OCI-LY1 (cell line): ENCODE results near the gene ZFHX3.

Experiments used
- H2AFZ ChIP-seq: fragments of 200-600 bp; sonication (generic), shearing (Covaris generic); 2 replicates; pipeline ENCODE4 v1.6.0; 2014; ENCODE audit warnings: antibody characterized with exemption, mild to moderate bottlenecking, low read length
- H3F3A ChIP-seq: fragments of 200-600 bp; sonication (generic), shearing (Covaris generic); 2 replicates; pipeline ENCODE4 v1.6.0; 2014; ENCODE audit warnings: mild to moderate bottlenecking, antibody characterized with exemption, low read length, moderate library complexity; ENCODE audit not compliant: insufficient read depth
- H3K27ac ChIP-seq: fragments of 200-600 bp; sonication (generic); 2 replicates; pipeline ENCODE4 v1.5.1; 2014; ENCODE audit warnings: low read length, mixed run types, mild to moderate bottlenecking, low read depth; ENCODE audit not compliant: poor library complexity, severe bottlenecking
- H3K27me3 ChIP-seq: fragments of 200-600 bp; sonication (generic); 2 replicates; pipeline ENCODE4 v1.6.0; 2014; ENCODE audit warnings: antibody characterized with exemption, mild to moderate bottlenecking, low read length, moderate library complexity; ENCODE audit not compliant: insufficient read depth
- H3K36me3 ChIP-seq: fragments of 200-600 bp; sonication (generic); 2 replicates; pipeline ENCODE4 v1.6.1; 2014; ENCODE audit warnings: mild to moderate bottlenecking, antibody characterized with exemption, low read length, moderate library complexity, mixed read lengths; ENCODE audit not compliant: insufficient read depth
- H3K4me1 ChIP-seq: fragments of 200-600 bp; sonication (generic); 2 replicates; pipeline ENCODE4 v1.5.1; 2014; ENCODE audit warnings: mild to moderate bottlenecking, low read length, moderate library complexity; ENCODE audit not compliant: insufficient read depth, severe bottlenecking
- H3K4me2 ChIP-seq: fragments of 200-600 bp; sonication (generic), shearing (Covaris generic); 2 replicates; pipeline ENCODE4 v1.6.1; 2014; ENCODE audit warnings: low read length
- H3K4me3 ChIP-seq: fragments of 200-600 bp; sonication (generic); 2 replicates; pipeline ENCODE4 v1.5.1; 2014; ENCODE audit warnings: low read length, low read depth, mild to moderate bottlenecking, mixed read lengths; ENCODE audit not compliant: poor library complexity, severe bottlenecking
- H3K79me2 ChIP-seq: fragments of 200-600 bp; shearing (Covaris generic); 2 replicates; pipeline ENCODE4 v1.6.1; 2016; ENCODE audit warnings: mixed run types, low read length, mixed read lengths; ENCODE audit not compliant: insufficient read depth
- H3K9ac ChIP-seq: fragments of 200-600 bp; sonication (generic), shearing (Covaris generic); 2 replicates; pipeline ENCODE4 v1.6.1; 2014; ENCODE audit warnings: mild to moderate bottlenecking, low read length, mixed read lengths
- H3K9me2 ChIP-seq: fragments of 200-600 bp; sonication (generic), shearing (Covaris generic); 2 replicates; pipeline ENCODE4 v1.6.1; 2014; ENCODE audit warnings: low read depth, mild to moderate bottlenecking, low read length, mixed read lengths
- H3K9me3 ChIP-seq: fragments of 200-600 bp; shearing (Covaris generic); 2 replicates; pipeline ENCODE4 v1.6.1; 2014; ENCODE audit warnings: low read length, mixed read lengths
- H4K20me1 ChIP-seq: fragments of 200-600 bp; sonication (generic), shearing (Covaris generic); 2 replicates; pipeline ENCODE4 v1.6.0; 2016; ENCODE audit warnings: mild to moderate bottlenecking, low read length; ENCODE audit not compliant: insufficient read depth
- CTCF ChIP-seq: fragments of 200-600 bp; sonication (generic), shearing (Covaris generic); IDR thresholded peaks from 2 replicates; pipeline ENCODE4 v1.5.1; 2017; ENCODE audit warnings: mild to moderate bottlenecking, antibody characterized with exemption, low read length, moderate library complexity, mixed read lengths
- EZH2 ChIP-seq: fragments of 200-600 bp; sonication (generic), shearing (Covaris generic); IDR thresholded peaks from 2 replicates; pipeline ENCODE4 v1.8.0; 2017; ENCODE audit warnings: borderline replicate concordance, mixed run types, mild to moderate bottlenecking, antibody characterized with exemption, low read length, moderate library complexity, mixed read lengths

The ZFHX3 gene

GRCh38 chr16:73023320-73023719 is 24.6 kb downstream of the ZFHX3 start:
- Histone ChIP-seq H3K27me3 (no peaks in the 10 kb centered on the region), H2AFZ (no peak overlapping the region), H4K20me1 (no peaks in the 10 kb centered on the region), H3F3A (no peaks in the 10 kb centered on the region), H3K9me3 (no peaks in the 10 kb centered on the region), H3K27ac (no peak overlapping the region), H3K4me1 (no peaks in the 10 kb centered on the region), H3K9ac (no peak overlapping the region), H3K79me2 (no peaks in the 10 kb centered on the region), H3K4me3 (no peak overlapping the region), H3K36me3 (no peaks in the 10 kb centered on the region), H3K9me2 (no peaks in the 10 kb centered on the region), H3K4me2 (no peak overlapping the region)
- TF ChIP-seq EZH2 (no peak), CTCF (no peak)

GRCh38 chr16:73022534-73022933 is 25.4 kb downstream of the ZFHX3 start:
- no peaks in the 10 kb centered on the region for H4K20me1 ChIP-seq
- no peaks in the 10 kb centered on the region for H3K36me3 ChIP-seq
- H3K9me2 ChIP-seq, result no peaks in the 10 kb centered on the region
- H3K4me1 ChIP-seq, result no peaks in the 10 kb centered on the region
- no peaks in the 10 kb centered on the region for H3K27me3 ChIP-seq
- no peak overlapping the region for H3K9ac ChIP-seq
- H3K27ac ChIP-seq, result no peak overlapping the region
- no peak for TF ChIP-seq CTCF
- no peak for TF ChIP-seq EZH2
- no peaks in the 10 kb centered on the region for H3K9me3 ChIP-seq
- H2AFZ ChIP-seq, result no peak overlapping the region
- no peak overlapping the region for H3K4me2 ChIP-seq
- no peaks in the 10 kb centered on the region for H3K79me2 ChIP-seq
- H3F3A ChIP-seq, result no peaks in the 10 kb centered on the region
- H3K4me3 ChIP-seq, result no peak overlapping the region

DNA sequence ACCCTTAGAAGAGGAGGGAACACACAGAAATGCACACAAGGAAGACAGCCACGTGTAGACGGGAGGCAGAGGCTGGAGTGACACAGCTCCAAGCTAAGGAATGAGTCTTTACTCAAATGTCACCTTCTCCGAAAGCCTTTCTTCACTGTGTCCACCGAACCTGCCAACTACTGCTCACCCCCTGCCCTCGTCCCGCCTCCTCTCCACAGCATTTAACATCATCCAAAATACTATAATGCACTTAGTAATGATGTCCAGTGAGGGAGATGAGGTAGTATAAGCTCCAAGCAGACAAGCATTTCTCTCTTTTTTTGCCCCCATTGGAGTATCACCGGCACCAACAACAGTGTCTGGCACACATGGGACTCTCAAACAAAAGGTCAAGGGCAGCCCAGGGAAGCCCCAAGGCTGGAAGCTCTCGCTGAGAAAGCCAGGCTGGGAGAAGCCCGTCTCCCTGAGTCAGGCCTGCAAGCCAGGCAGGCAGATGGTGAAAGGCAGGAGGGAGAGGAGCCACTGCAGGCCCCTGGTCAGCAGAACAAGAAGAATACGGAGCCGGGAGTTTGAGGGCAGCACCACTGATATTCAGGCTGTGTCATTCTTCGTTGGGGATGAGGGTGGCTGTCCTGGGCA is 25.9 kb downstream of the ZFHX3 start:
- no peaks in the 10 kb centered on the region for H3K36me3 ChIP-seq
- H3K9me2 ChIP-seq, result no peaks in the 10 kb centered on the region
- no peak for TF ChIP-seq EZH2
- H3K4me1 ChIP-seq, result no peaks in the 10 kb centered on the region
- H3K4me3 ChIP-seq, result no peak overlapping the region
- no peaks in the 10 kb centered on the region for H3K9me3 ChIP-seq
- no peaks in the 10 kb centered on the region for H3F3A ChIP-seq
- no peaks in the 10 kb centered on the region for H3K79me2 ChIP-seq
- H3K27ac ChIP-seq, result no peak overlapping the region
- no peak overlapping the region for H2AFZ ChIP-seq
- H3K4me2 ChIP-seq, result no peak overlapping the region
- H3K27me3 ChIP-seq, result no peaks in the 10 kb centered on the region
- H4K20me1 ChIP-seq, result no peaks in the 10 kb centered on the region
- no peak overlapping the region for H3K9ac ChIP-seq

DNA sequence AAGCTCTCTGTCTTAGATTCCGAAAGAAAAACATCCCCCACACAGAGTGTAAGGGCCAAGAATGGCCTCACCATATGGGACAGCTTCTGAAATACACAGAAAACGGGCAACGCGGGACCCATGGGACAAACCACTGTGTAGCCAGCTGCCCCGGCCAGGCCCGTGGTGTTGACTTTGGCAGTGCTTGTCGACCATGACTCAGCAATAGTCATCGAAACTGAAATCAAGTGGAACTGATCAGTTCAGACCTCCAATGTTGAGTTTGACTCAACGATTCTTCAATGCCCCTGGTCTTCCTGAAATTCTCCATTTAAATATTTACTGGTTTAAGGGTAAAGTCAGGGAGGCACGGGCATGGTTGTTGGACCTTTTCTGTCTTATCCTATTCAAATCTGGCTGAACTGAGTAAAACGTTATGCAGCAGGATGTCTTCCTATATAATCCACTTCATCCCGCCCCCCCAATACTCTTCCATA is 27.5 kb downstream of the ZFHX3 start:
- Histone ChIP-seq H3K27ac (no peak overlapping the region), H3F3A (no peaks in the 10 kb centered on the region), H3K4me1 (no peaks in the 10 kb centered on the region), H4K20me1 (no peaks in the 10 kb centered on the region), H2AFZ (no peak overlapping the region), H3K4me2 (no peak overlapping the region), H3K4me3 (no peak overlapping the region), H3K79me2 (no peaks in the 10 kb centered on the region), H3K9ac (no peak overlapping the region), H3K9me3 (no peaks in the 10 kb centered on the region), H3K9me2 (no peaks in the 10 kb centered on the region), H3K36me3 (no peaks in the 10 kb centered on the region), H3K27me3 (no peaks in the 10 kb centered on the region)
- TF ChIP-seq EZH2 (no peak), CTCF (no peak)
